ACHN (cell line): ENCODE data around the gene VEZT.
"Not testable (repeated sequence)": the region's sequence is repeated elsewhere in the genome, so short reads cannot be mapped to it uniquely, and the experiment has no call there.

Experiments used
- DNase-seq: peaks from one replicate; pipeline ENCODE4 v3.0.0-alpha.2; 2015
- in situ Hi-C: cut with HindIII; loops from 2 replicates; pipeline ENCODE4 v1.10.0; 2017; ENCODE audit warnings: low sequenced_read_pairs, low pct_ligation_motif_present, low pct_unique_long_range_greater_than_20kb

Gene VEZT

GRCh38 chr12:95282266-95282665, 64.7 kb downstream of the VEZT start:
- in situ Hi-C loops, result no loop called here
- DNase-seq, result no peak

GRCh38 chr12:95283371-95283770, 65.8 kb downstream of the VEZT start:
- in situ Hi-C loops, result no loop called here
- DNase-seq, result no peak

GRCh38 chr12:95286713-95287112, 69.1 kb downstream of the VEZT start:
- in situ Hi-C loops, result no loop called here
- peak; percentile 71 for DNase-seq

GRCh38 chr12:95291501-95291900, 73.9 kb downstream of the VEZT start:
- in situ Hi-C loops, result no loop called here
- no peak for DNase-seq

- in situ Hi-C loops, result no loop called here
- no peak for DNase-seq
Observed at GRCh38 chr12:95298916-95299315, 81.3 kb downstream of the VEZT start.

- DNase-seq, result no peak
- in situ Hi-C loops, result no loop called here
Observed at GRCh38 chr12:95300286-95300685, 82.7 kb downstream of the VEZT start.

- in situ Hi-C loops, result no loop called here
- DNase-seq, result no peak
Observed at GRCh38 chr12:95303476-95303875, 85.9 kb downstream of the VEZT start.

GRCh38 chr12:95304673-95305198, 87.1 kb downstream of the VEZT start:
- in situ Hi-C loops, result no loop called here
- peak; percentile 31 for DNase-seq

GRCh38 chr12:95312656-95313055, 95.0 kb downstream of the VEZT start:
- in situ Hi-C loops, result no loop called here
- DNase-seq, result no peak

GRCh38 chr12:95314756-95315155, 97.1 kb downstream of the VEZT start:
- DNase-seq, in situ Hi-C loops: not testable (repeated sequence)

- no peak for DNase-seq
- in situ Hi-C loops, result no loop called here
Observed at GRCh38 chr12:95316798-95317197, 99.2 kb downstream of the VEZT start.

- in situ Hi-C loops, result no loop called here
- no peak for DNase-seq
Observed at GRCh38 chr12:95318071-95318545, 100.5 kb downstream of the VEZT start.

GRCh38 chr12:95319694-95320331, 102.2 kb downstream of the VEZT start:
- in situ Hi-C loops, result no loop called here

GRCh38 chr12:95321516-95322246, 104.1 kb downstream of the VEZT start:
- in situ Hi-C loops, result no loop called here
- no peak for DNase-seq

More at GRCh38 chr12:95319694-95320331, 102.2 kb downstream of the VEZT start:
- DNase-seq, result no peak

- no peak for DNase-seq
- in situ Hi-C loops, result no loop called here
Observed at GRCh38 chr12:95322326-95322725, 104.7 kb downstream of the VEZT start.

GRCh38 chr12:95323212-95323611, 105.6 kb downstream of the VEZT start:
- DNase-seq, result no peak
- in situ Hi-C loops, result no loop called here

GRCh38 chr12:95324246-95324645, 106.6 kb downstream of the VEZT start:
- in situ Hi-C loops, DNase-seq: not testable (repeated sequence)

GRCh38 chr12:95325501-95325900, 107.9 kb downstream of the VEZT start:
- DNase-seq, result no peak
- in situ Hi-C loops, result no loop called here

GRCh38 chr12:95326445-95326844, 108.8 kb downstream of the VEZT start:
- in situ Hi-C loops, result no loop called here
- DNase-seq, result no peak

GRCh38 chr12:95326855-95327254, 109.2 kb downstream of the VEZT start:
- no peak for DNase-seq
- in situ Hi-C loops, result no loop called here
